Right forelimb (tissue), 1 donor: ENCODE data around the gene TPGS1.

ENCODE experiments used
- DNase-seq: peaks from one replicate; pipeline ENCODE4 v3.0.0-alpha.2; 2018

The TPGS1 gene

DNA sequence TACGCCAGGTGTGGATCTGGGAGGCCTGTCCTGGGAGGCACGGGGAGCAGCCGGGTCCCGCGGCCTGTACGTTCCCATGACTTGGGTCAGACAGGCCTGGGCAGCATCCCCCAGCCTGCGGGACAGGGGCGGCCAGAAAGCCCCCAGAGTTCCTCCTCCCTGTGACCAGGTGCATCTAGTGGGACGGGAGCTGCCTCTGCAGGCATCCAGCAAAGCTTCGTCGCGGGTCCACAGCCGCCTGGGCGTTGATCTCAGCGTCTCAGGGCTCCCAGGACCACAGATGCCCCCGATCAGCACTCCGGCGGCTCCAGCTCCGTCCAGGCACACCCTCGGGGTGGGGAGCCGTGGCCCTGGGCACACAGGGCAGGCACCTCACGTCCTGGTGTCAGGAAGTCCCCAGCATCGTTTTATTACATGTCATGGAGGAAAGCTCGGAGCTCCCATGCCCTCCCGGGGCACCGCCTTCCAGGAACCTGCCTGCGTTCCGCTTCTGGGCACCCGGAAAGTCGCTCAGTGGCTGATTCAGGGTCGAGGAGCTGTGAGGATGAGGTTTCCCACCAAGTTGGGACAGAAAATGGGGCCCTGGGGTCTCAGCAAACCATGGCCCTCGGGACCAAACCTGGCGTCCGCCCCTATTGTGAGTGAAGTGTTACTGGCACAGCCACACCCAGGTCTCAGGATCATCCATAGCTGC lies 35.0 kb downstream of the TPGS1 start:
- no peak for DNase-seq

- DNase-seq: no peak
These were observed 36.8 kb downstream of the TPGS1 start, which contains the start of gene GZMM for GRCh38 chr19:543910-544608. TSS of gene GZMM (plus strand) at chr19:544053. CDS start at chr19:544072, 19 bp downstream.

GRCh38 chr19:547117-547516 lies 39.8 kb downstream of the TPGS1 start:
- DNase-seq: no peak

DNA sequence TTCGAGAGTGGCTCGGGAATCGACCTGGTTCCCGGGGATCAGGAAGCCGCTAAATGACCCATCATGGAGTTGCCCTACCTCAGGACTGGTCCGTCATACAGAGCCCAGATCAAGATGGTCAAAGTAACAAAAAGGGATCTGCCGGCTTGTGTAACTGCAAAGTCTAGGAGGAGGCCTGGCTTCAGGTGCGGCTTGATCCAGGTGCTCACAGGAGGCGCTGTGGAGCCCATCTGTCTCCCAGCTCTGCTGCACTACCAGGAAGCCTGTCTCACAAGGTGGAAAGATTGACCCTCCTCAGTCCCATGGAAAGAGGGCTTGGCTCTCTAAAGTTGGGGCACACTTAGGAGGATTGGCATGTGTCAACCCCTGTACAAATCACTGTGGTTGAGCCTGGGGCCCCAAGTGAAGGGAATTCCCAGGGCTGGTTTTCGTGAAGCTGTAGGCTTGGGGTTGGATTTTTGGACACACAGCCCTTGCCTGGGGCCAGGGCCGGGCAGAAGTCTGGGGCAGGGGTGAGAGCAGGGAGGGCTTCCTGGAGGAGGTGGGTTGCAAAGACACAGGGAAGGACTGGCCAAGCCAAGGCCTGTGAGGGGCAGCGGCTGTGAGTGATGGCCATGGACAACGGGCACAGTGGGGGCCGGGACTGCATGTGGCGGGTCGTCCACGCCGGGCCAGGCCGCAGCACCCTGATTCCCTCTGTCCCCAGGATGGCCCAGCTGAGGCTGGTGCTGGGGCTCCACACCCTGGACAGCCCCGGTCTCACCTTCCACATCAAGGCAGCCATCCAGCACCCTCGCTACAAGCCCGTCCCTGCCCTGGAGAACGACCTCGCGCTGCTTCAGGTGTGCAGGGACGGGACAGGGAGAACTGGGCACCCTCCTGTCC lies 40.8 kb downstream of the TPGS1 start:
- DNase-seq: no peak

GRCh38 chr19:548886-549830 lies 41.9 kb downstream of the TPGS1 start:
- DNase-seq: no peak

GRCh38 chr19:554817-555216 lies 47.5 kb downstream of the TPGS1 start:
- no peak for DNase-seq

DNA sequence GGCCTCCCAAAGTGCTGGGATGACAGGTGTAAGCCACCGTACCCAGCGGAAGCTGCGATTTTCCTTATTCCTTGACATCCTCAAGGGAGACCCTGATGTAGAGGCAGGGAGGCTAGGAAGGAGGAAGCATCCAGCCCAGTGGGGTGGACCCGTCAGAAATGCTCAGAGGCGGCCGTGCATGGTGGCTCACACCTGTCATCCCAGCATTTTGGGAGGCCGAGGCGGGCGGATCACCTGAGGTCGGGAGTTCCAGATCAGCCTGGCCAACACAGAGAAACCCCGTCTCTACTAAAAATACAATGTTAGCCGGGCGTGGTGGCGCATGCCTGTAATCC lies 48.1 kb downstream of the TPGS1 start:
- DNase-seq: no peak

GRCh38 chr19:556611-557382 lies 49.5 kb downstream of the TPGS1 start:
- DNase-seq: no peak

DNA sequence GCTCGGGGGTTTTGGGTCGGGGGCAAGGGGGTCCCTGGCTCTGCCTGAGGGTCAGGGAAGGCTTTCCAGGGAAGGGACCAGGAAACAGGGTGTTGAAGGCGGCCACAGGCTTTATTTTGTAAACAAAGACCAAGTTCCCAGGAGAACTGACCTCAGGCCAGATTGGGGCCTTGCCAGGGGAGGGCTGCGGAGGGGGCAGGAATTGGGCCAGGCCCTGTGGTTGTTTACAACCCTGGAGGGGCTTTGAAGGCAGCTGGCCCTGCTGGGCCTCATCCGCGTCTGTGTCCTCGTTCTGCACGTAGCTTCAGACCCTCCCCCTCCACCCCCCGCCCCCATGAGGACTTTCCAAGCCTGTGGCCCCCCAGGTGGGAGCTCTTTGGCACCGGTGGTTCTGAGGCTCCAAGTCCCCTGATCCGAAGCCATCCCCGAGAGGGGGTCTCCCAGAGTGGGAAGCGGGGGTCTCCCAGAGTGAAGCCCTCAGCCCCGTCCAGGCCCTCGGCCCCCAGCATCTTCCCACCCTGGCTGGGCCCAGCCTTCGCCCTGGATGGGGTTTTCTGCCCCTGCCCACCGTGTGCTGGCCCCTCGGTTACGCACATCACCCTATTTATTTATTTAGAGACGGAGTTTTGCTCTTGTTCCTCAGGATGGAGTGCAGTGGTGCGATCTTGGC lies 51.6 kb downstream of the TPGS1 start:
- no peak for DNase-seq

DNA sequence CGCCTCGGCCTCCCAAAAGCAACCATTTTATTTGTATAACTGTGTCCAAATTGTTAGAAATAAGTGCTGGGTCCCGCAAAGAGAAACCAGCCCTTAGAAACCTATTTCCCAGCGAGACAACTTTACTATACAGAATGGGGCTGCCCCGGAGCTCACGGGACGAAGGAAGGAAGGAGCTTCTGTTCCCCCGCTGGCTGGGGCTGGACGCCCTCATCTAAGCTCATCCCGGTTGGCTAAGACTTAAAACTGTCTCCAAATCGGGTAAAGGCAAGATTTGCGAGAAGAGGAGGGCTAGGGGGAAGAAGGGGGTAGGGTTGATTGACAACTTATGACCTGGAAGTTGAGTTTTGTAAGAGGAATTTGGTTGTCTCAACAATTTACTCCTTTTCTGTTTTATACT lies 52.8 kb downstream of the TPGS1 start:
- no peak for DNase-seq

DNA sequence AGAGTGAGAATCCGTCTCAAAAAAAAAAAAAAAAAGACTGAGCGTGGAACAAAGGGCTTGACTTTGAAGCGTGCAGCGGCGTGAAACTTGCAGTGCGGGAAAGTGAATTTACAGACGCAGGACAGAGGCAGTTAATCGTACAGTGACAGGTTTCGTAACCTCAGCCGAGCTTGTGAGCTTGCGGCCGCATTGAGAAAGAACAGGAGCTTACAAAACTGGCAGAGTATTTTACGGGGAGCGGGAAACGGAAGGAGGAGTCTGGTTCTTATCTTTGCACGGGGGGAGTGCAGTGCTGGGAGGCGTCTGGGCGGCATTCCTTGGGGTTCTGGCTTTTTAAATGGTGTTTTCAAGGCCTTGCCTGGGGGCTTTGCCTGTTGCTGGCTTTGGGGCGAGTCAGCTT lies 59.1 kb downstream of the TPGS1 start:
- no peak for DNase-seq

DNA sequence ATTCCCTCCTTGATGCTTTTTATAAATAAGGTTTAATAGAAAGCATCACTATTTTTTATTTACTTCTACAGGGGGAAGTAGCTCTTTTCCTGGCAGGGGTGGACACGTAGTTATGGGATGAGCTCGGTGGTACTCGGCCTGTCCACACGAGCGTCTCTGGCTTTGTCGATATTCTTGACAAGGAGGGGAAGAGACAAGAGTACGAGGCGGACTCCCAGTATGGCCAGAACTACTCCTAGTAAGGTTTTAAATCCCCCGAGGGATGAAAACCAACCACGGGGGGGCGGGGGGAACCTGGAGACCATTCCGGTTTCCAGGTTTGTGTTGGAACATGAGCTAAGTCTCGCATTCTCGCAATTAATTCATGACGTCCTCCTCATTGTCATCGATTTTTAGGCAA lies 59.5 kb downstream of the TPGS1 start:
- DNase-seq: no peak

- DNase-seq: no peak
These were observed 60.1 kb downstream of the TPGS1 start for GRCh38 chr19:567296-567900.
